NCI-H2107 treated with DMSO at 0.1 percent for 48 hours (cell line): ENCODE measurements around the gene NTF3.

ENCODE experiments used
- DNase-seq: peaks from one replicate; lab custom pipeline; 2025; ENCODE audit not compliant: unreplicated experiment; lab: John Stamatoyannopoulos, UW

Gene NTF3

GRCh38 chr12:5509557-5509956, 77.6 kb downstream of the NTF3 start:
- no peak for DNase-seq

GRCh38 chr12:5510251-5510805, 78.4 kb downstream of the NTF3 start:
- no peak for DNase-seq

DNA sequence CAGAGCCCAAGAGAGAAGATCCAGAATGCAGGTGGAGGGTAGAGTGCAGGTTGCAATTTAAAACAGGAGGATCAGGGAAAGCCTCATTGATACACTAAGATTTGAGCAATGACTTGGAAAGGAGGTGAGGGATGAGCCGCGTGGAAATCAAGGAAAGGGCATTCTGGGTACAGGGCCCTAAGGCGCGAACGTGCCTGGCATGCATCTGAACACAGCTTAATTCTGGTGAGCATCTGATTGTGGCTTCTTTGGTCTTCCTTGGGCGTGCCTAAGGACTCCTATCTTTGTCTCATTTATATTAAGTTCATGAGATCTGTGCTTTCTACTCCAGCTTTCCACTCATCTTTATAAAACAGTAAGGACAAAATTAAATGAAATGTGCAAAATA, 79.3 kb downstream of the NTF3 start:
- no peak for DNase-seq

DNA sequence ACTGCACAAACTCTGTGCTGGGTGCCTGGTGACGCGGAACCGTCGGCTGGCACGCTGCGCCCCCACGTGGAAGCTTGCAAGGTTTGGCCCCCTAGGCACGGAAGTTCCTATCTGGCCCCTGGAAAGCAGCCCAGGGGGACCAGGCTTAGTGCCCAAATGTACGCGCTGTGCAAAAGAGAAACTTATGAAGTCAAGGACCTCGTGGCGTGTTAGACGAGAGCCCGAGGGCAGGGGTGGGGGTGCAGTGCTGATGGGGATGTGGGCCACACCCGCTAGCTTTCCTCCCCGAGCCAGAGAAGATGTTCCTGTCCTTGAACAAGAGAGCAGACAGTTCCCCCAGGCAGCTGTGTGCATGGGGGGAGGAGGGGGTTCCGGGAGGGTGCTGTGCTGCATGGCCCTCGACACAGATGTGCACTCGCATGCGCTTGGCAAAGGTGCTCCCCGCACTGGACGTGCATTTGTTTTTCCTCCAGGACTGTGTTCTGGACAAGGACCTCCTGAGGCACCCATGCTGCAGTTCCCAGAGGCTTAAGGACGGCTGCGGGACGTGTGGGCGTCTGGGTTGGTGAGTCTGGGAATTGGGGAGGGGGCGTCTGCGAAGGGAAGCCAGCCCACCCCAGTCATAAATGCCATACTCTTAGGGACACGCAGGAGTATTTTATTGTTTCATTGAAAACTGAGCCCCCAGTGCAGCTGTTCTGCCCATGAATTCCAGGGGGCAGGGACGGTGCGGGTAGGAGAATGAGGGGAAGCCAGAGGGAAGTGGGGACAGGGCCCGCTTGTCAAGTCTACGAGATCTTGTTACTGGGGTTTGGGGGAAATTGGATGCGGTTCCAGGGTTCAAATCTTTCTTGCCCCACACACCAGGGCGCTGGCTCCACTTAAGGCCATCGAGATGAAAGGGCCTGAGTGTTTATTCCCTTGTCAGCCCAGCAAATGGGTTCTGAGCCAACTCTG, 80.0 kb downstream of the NTF3 start:
- DNase-seq: no peak

- DNase-seq: no peak
These were observed 80.7 kb downstream of the NTF3 start for GRCh38 chr12:5512601-5512970.

GRCh38 chr12:5513406-5513805, 81.5 kb downstream of the NTF3 start:
- DNase-seq: no peak

- DNase-seq: no peak
These were observed 82.1 kb downstream of the NTF3 start for GRCh38 chr12:5514016-5514415.

DNA sequence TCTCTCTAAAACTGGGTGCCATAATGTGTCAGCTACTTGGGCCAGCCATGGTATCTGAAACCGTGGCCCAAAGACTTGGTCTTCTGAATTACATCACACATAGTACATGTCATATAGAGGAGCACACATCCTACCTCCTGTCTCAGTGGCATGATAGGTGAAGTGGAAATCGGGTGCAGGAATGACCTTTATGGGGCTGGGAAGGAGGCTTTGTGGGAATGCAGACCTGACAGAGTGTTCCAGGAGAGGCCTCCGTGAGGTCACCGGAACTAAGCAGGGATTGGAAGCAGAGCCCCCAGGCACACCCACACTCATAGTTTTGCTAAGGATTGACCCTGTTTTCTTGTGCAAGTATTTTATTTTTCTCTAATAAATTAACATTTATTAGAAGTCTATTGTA, 82.6 kb downstream of the NTF3 start:
- DNase-seq: no peak

DNA sequence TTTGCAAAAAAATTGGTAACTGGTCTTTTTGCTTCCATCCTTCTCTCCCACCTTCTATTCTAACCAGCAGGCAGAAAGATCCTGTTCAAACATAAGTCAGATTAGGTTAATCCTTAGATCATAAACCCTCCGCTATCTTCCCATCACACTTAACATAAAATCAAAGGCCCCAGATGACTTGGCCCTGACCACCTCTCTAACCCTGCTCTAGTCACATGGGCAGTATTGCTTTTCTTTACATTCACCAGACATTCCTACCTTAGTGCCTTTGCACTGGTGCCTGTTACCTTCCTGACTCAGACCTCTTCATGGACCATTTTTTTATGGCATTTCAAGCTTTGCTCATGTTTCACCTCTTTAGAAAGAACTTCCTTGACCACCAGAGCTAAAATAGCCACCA, 83.5 kb downstream of the NTF3 start:
- DNase-seq: no peak

DNA sequence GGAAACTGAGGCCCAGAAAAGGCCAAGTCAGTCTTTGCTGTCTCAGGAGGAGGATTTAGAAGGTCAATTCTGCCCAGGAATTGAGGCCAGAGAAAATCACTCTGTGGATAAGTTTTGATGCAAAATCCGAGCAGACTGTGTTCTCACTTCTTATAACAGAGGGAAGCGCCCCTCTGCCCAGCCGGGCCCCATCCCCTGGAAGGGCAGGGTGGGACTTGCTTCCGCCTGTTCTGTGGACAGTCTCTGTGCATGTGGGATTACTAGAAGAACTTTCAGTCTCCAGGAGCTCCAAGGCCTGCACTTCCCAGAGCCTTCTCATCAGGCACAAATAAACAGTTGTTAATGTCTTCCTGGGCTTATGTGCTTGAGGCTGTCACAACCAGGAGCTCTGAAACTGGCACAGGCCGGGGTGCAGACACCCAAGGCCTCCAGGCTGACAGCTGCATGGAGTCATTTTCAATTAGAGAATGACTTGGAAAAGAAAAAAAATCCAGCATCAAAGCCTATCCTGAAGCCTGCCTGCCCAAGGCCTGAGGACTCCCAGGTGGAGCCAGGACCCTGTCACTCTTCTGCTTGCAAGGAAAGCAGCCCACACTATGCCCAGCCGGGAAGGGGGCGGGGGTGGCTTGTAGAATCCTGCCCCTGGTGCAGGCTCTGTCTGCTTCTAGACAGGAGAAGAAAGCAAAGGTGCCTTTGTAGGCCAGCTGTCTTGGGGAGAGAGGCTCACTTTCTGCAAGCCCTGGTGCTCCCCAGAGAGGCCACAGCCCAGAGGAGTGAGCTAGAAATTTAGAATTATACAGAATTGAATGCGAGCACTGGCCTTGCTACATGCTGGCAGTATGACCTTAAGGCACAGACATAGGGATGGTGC, 84.7 kb downstream of the NTF3 start:
- no peak for DNase-seq

GRCh38 chr12:5518584-5519365, 86.9 kb downstream of the NTF3 start:
- no peak for DNase-seq

DNA sequence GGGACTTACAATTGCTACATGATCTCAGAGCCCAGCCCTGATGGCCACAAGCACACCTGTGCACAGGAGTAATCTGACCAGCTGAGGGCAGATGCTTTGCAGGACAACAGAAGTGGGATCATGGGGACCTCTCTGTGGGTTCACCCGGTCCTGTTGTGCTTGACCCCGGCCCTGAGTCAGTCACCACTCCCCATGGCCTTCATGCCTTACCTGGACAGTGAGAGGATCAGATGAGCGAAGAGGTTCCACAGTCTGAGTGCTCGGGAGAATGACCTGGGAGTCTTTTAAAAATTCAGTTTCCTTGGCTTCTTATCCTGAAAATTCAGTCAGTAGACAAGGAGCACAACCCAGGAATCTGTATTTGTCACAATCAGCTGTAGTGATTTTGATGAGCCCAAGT, 88.1 kb downstream of the NTF3 start:
- no peak for DNase-seq

DNA sequence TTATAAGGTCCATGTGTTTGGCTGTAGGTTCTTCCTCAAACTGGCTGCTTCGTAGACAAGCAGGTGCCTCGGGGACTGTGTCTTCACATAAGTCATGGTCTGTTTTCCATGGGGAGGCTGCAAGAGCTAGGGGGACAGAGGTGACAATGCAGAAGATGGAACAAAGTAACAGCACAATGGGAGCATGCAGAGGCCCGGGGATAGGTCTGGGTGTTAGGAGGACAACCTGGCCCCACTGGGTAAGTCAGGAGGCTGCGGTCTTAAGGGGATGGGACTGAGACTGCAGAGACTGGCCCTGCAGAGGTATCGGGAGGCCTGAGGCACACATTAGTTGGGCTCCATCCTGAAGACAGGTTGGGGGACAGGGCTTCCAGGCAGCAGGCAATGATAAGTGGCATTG, 88.9 kb downstream of the NTF3 start:
- no peak for DNase-seq

- DNase-seq: no peak
These were observed 89.8 kb downstream of the NTF3 start for GRCh38 chr12:5521456-5522325.

- DNase-seq: peak; percentile 82
These were observed 90.8 kb downstream of the NTF3 start for GRCh38 chr12:5522432-5523335.

GRCh38 chr12:5523396-5524115, 91.6 kb downstream of the NTF3 start:
- no peak for DNase-seq

- no peak for DNase-seq
These were observed 92.3 kb downstream of the NTF3 start for GRCh38 chr12:5524116-5524768.
